Measurements from ENCODE around the gene CLEC7A.
A peak's percentile ranks its signal among the peaks of the same experiment; 100 is the strongest.

Gene CLEC7A

GRCh38 chr12:10140001-10140400 is 10.0 kb upstream of the CLEC7A start:
- DNase-seq (ENCODE audit: low spot score), result peak; percentile 51

DNA sequence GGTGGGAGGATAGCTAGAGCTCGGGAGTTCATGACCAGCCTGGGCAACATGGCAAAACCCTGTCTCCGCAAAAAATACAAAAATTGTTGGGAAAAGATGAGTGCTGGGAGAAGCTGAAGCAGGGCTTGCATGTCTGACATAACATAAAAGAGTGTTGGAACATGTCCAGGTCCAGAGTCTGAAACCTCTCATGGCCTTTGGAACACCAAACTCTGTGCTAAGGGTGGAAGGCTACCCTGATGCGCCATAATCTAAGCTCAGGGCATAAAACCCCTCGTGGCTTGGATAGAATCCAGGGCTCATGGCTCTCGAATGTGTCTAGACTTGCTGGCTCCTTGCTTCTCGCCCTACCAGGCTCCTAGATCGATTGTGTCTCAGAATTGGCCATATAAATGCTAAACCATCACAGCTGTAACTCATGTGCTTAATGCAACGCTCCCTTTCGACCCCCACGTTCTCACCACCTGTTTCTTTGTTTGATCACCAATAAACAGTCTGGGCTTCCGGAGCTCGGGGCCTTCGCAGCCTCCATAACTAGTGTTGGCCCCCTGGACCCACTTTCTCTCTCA is 6.7 kb upstream of the CLEC7A start:
- DNase-seq (ENCODE audit: low spot score), result no peak

DNA sequence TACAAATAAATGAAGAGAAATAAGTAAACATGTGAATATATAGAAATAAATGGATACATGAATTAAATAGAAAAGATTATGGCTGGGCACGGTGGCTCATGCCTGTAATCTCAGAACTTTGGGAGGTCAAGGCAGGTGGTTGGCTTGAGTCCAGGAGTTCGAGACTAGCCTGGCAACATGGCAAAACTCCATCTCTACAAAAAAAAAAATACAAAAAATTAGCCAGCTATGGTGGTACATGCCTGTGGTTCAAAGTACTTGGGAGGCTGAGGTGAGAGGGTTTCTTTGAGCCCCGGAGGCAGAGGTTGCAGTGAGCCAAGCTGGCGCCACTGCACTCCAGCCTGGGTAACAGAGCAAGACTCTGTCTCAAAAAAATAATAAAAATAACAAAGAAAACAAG is 5.1 kb upstream of the CLEC7A start:
- DNase-seq (ENCODE audit: low spot score), result no peak

- no peak for DNase-seq (ENCODE audit: low spot score)
Observed at GRCh38 chr12:10132850-10133370, 2.9 kb upstream of the CLEC7A start.

- DNase-seq (ENCODE audit: low spot score), result no peak
Observed at GRCh38 chr12:10131111-10131690, 1.2 kb upstream of the CLEC7A start.

DNA sequence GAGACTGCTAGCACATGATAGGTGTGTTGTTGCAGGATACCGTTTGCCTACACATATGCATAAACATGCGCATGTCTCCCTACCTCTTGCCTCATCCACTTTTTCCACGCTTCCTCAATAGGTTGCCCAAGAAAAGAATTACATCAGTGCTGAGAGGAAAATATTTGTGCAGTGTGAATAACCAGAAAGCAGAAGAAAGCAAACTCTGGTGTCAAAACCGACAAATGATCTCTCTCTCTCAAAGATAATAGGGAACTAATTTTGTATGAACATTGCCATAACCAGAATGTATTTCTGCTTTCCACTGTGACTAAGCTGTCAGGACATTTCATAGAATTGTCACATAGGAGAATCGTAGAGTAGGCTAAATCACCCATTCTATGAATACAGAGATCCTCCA is 1.3 kb downstream of the CLEC7A start:
- peak; percentile 12 for DNase-seq (ENCODE audit: low spot score)

DNA sequence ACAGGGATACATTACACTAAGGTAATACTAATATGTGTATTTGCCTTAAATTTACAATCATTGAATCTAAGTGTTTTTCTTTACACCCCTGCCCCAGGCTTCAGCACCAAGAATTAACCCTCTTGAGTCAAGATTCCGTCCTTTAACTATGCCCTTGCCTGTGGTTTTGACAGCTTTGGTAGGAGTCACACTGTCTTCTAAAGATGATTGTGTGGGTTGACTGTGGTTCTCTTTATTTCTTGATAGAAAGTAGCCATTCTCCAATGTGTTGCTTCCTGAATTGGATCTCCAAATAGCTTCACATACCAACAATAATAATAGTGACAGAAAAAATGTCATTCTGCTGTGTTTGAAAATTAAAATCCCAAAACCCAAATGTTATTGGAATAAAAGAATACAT is 3.6 kb downstream of the CLEC7A start:
- DNase-seq (ENCODE audit: low spot score), result no peak

DNA sequence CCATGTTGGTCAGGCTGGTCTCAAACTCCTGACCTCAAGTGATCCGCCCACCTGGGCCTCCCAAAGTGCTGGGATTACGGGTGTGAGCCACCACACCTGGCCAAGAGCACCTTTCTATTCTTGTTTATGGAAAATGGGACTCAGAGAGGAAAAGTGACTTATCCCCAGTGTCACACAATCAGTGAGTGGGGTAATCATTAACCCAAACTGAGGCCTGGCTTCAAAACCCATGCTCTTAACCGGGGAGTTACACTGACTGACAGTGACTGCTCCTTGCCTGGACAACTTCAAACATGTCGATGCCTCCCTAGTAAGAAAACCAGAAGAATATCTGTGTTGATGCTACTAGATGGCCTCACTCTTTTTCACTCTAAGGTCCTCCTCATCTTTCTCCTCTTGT is 7.3 kb downstream of the CLEC7A start:
- no peak for DNase-seq (ENCODE audit: low spot score)

DNA sequence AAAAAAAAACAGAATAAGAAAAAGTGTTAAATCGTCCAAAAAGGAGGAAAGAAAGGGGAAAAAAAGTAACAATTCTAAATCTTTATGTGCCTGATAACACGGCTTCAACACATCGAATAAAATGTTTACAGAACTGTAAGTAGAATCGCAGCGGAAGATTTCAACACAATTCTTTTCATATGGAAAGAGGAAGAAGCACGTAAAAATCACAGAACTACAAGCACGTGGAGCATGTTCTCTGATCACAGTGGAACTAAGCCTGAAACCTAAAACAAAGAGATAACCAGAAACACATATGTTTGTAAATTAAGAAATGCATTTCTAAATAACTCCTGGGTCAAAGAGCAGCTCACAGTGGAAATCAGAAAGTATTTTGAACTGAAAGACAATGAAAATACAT is 8.7 kb downstream of the CLEC7A start:
- DNase-seq (ENCODE audit: low spot score), result no peak

DNA sequence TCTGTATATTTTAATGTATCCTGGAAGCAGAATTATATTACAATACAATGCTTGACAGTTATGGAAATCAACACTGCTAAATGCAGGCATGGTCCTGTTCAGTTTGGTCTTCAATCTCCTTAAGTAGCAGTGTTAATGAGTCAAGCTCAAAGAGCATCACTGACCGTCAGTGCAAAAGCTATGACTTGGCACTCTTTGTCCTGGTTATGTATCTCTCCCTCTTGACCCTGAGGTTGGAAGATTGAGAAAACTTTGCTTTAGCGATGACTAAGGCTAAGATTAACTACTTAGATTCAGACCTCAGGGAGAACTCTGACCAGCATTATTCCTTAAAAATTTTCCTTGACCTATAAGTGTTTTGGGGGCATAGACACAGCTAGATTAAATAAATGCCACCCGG is 10.9 kb downstream of the CLEC7A start:
- no peak for DNase-seq (ENCODE audit: low spot score)

GRCh38 chr12:10115890-10116289 is 14.1 kb downstream of the CLEC7A start:
- DNase-seq (ENCODE audit: low spot score), result no peak

- DNase-seq (ENCODE audit: low spot score), result no peak
Observed at GRCh38 chr12:10115311-10115710, 14.7 kb downstream of the CLEC7A start.

DNA sequence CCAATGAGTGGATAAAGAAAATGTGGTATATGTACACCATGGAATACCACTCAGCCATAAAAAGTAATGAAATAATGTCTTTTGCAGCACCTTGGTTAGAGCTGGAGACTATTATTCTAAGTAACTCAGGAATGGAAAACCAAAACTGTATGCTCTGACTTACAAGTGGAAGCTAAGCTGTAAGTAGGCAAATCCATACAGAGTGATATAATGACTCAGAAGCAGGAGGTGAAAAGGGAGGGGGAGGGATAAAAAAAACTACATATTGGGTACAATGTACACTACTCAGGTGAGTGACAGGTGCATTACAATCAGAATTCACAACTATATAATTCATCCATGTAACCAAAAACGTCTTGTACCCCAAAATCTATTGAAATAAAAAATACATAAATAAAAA is 16.1 kb downstream of the CLEC7A start:
- DNase-seq (ENCODE audit: low spot score), result no peak

- no peak for DNase-seq (ENCODE audit: low spot score)
Observed at GRCh38 chr12:10113075-10113474, 16.9 kb downstream of the CLEC7A start.

DNA sequence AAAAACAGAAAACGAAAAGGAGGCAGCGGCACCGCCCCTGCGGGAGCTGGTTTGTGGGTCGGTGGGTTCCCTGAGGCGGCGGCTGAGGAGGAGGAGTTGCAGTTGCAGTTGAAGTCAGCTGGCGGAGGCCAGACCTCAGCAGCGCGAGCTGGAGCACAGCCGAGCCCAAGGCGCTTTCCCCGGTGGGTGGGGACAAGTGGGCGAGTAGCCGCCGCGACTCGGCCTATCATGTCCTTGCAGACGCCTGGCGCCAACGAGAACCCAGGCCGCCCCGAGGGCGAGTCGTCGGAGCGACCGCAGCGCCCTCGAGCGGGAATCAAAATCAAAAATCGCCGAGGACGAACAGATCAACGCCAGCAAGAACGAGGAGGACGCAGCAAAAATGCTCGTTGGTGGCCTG is 18.5 kb downstream of the CLEC7A start:
- no peak for DNase-seq (ENCODE audit: low spot score)

DNA sequence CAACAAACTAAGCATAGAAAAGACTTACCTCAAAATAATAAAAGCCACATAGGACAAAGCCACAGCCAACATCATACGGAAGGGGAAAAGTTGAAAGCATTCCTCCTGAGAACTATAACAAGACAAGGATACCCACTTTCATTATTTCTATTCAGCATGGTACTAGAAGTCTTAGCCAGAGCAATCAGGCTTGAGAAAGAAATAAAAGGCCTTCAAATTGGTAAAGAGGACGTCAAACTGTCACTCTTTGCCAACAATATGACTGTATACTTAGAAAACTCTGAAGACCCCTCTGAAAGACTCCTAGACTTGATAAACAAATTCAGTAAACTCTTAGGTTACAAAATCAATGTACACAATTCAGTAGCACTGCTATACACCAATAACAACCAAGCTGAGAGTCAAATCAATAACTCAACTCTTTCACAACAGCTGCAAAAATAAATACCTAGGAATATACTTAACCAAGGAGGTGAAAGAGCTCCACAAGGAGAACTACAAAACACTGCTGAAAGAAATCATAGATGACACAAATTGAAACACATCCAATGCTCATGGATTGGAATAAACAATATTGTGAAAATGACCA is 19.6 kb downstream of the CLEC7A start:
- no peak for DNase-seq (ENCODE audit: low spot score)

DNA sequence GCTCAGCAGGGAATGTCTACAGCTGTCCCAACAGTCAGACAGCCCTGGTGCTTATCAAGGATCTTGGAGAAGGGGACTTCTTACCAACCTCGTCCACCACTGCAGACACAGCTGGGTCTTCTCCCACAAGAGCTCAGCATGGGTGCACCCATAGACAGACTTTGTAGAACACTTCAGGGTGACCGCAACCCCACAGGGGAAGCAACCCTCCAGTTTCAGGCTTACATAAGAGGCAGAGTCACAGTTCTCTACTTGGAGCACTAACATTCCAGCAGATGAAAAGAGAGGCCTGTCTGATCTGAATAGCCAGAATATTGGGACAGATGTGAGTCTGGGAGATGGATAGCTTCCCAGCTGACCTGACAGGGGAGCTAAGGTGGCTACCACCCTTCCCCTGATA is 27.7 kb downstream of the CLEC7A start:
- no peak for DNase-seq (ENCODE audit: low spot score)

GRCh38 chr12:10101648-10102220 is 28.3 kb downstream of the CLEC7A start:
- DNase-seq (ENCODE audit: low spot score), result no peak

- DNase-seq (ENCODE audit: low spot score), result no peak
Observed at GRCh38 chr12:10101042-10101579, 28.9 kb downstream of the CLEC7A start.

DNA sequence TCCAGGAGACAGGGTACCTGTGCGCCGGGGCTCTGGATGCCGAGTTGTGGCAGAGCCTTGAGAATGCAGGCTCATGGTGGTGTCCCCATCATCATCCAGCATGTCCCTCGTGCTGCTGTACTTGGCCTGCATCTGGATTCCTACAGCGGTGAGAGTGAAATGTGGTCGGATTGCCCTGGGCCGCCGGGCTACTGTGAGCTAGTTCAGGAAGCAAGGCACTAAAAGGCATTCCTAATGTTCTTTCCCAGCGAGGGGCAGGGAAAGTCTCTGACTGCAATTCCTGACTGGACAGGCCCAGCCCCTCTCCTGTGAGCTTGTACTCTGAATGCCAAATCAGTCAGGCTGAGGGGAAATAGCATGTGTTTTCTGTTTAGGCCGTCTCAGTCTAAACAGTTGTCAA is 31.2 kb downstream of the CLEC7A start, which contains the start of gene CLEC1A:
Gene CLEC1A (minus strand): TSS at position 195 of the 400 bp plus-strand sequence. CDS start 63 bp downstream, at position 132.
- no peak for DNase-seq (ENCODE audit: low spot score)

DNA sequence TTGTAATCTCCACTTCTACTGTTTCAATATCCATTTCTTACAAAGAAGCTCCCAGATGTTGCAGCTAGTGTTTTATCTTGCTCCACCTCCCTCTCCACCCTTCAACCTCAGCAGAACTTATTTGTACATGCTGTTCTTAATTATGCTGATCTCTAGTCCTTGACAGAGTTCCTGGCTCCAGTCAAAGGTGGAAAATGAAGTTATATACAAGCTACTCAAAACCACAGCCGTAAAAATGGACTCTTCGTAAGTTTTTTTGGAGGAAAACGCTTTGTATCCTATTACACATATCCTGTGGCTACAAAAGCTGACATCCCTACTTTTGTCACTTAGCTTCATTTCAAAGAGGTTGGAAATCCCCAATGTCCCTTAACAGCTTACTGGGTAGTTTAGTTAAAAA is 32.5 kb downstream of the CLEC7A start:
- DNase-seq (ENCODE audit: low spot score), result no peak

GRCh38 chr12:10095971-10096370 is 34.0 kb downstream of the CLEC7A start:
- no peak for DNase-seq (ENCODE audit: low spot score)

Data from CD4-positive, alpha-beta T cell treated with Interleukin-2 at 100 ng/mL for 4 hours (primary cell).